Neural progenitor cell (in vitro differentiated cells): Measurements from ENCODE around the gene CYSTM1.

ENCODE experiments used
- CTCF ChIP-seq: fragments of 200-600 bp; sonication (generic); IDR thresholded peaks from 2 replicates; pipeline ENCODE4 v1.5.1; 2017; ENCODE audit warnings: antibody characterized with exemption, mild to moderate bottlenecking
- EZH2 ChIP-seq: fragments of 200-600 bp; sonication (generic); IDR thresholded peaks from 2 replicates; pipeline ENCODE4 v1.6.1; 2017; ENCODE audit warnings: antibody characterized with exemption, mild to moderate bottlenecking, moderate library complexity
- EZH2phosphoT487 ChIP-seq: fragments of 200-600 bp; sonication (generic); IDR thresholded peaks from 2 replicates; pipeline ENCODE4 v1.6.1; 2017; ENCODE audit warnings: antibody characterized with exemption

GRCh38 chr5:140130949-140131733 lies 43.8 kb upstream of the CYSTM1 start:
- TF ChIP-seq CTCF, result no peak
- no peak for TF ChIP-seq EZH2
- TF ChIP-seq EZH2phosphoT487, result no peak
